Stomach (tissue), 4 donors: ENCODE data around the gene CCSAP.

Source experiments
- POLR2AphosphoS5 ChIP-seq, 3 donors: sonication (generic); formaldehyde crosslinking; IDR thresholded peaks; one replicate each; pipeline ENCODE4 v1.6.1; 2016; ENCODE audit warnings: antibody characterized with exemption in 3 of 3
- TF ChIP-seq, protein P1 (sequence below), 7 experiments: fragments of 450-650 bp in 4 of 7; fragments of 200-600 bp in 3 of 7; sonication (generic) in 3 of 7; IDR thresholded peaks; one replicate each; pipeline ENCODE4 v1.5.1; 2016 to 2019; ENCODE audit warnings: antibody characterized with exemption in 7 of 7, control low read depth in 2 of 7, mild to moderate bottlenecking in 1 of 7

DNA sequence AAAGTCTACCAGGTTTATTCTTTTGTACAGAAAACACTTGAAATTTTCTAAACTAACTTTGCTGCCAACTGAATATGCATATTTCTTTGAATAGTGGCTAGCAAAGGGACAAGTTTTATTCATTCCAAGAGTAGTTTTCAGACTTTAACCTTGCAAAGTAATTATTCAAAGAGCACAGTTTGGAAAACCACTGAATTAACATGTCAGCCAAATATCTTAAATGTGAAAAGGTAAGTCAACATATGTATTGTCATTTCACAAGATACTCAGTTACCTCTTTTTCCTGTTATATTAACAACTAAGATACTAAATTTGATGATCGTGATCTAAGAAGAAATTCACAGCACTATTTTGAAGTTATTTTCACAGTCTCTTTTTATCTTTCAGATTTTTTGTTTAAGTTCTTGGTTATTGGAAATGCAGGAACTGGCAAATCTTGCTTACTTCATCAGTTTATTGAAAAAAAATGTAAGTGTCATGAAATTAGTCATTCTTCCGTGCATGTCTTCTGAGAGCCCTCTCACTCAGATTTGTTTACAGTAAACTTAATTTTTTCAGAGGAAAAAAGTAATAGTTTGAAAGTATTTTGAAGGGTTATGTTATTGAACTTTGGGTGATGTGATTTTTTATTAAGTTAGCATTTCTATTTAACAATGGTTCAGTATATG, 56.6 kb downstream of the CCSAP start:
- TF ChIP-seq, protein P1, sequence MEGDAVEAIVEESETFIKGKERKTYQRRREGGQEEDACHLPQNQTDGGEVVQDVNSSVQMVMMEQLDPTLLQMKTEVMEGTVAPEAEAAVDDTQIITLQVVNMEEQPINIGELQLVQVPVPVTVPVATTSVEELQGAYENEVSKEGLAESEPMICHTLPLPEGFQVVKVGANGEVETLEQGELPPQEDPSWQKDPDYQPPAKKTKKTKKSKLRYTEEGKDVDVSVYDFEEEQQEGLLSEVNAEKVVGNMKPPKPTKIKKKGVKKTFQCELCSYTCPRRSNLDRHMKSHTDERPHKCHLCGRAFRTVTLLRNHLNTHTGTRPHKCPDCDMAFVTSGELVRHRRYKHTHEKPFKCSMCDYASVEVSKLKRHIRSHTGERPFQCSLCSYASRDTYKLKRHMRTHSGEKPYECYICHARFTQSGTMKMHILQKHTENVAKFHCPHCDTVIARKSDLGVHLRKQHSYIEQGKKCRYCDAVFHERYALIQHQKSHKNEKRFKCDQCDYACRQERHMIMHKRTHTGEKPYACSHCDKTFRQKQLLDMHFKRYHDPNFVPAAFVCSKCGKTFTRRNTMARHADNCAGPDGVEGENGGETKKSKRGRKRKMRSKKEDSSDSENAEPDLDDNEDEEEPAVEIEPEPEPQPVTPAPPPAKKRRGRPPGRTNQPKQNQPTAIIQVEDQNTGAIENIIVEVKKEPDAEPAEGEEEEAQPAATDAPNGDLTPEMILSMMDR (IDR thresholded peaks at IDR 0.05) = no peak
- TF ChIP-seq POLR2AphosphoS5 (IDR thresholded peaks at IDR 0.05) = no peak
